ENCODE results near the gene HTRA3. TPM values are rescaled to one million over a fixed set of nuclear protein-coding genes. Genes with fewer than 3 reads are reported as not detected.

HTRA3 gene
- total RNA-seq, 1 experiment from 2014 or later, result 2.8 TPM

GRCh38 chr4:8295471-8295870, 25.9 kb downstream of the HTRA3 start:
- Histone ChIP-seq H3F3A (ENCODE audit: low read length, unreplicated experiment) (no peaks in the 10 kb centered on the region), H3K9ac (ENCODE audit: low read length) (no peak overlapping the region), H4K20me1 (ENCODE audit: low read length) (no peaks in the 10 kb centered on the region), H2AFZ (ENCODE audit: low read length) (no peak overlapping the region), H3K79me2 (ENCODE audit: low read length) (no peaks in the 10 kb centered on the region), H3K27me3 (ENCODE audit: low read length) (no peaks in the 10 kb centered on the region), H3K9me2 (replicated peaks; ENCODE audit: low read length) (no peaks in the 10 kb centered on the region), H3K36me3 (ENCODE audit: low read depth, low read length) (no peaks in the 10 kb centered on the region), H3K4me2 (ENCODE audit: low read length) (no peak overlapping the region), H3K4me3 (ENCODE audit: low read length) (no peak overlapping the region), H3K4me1 (ENCODE audit: insufficient read depth, low read length) (no peaks in the 10 kb centered on the region), H3K9me3 (ENCODE audit: low read length) (no peaks in the 10 kb centered on the region), H3K27ac (ENCODE audit: low read length) (no peak overlapping the region)
- ATAC-seq, result no peak
- DNase-seq, result no peak
- TF ChIP-seq EZH2 (IDR thresholded peaks at IDR 0.05; ENCODE audit: low read length, unreplicated experiment) (no peak), CTCF (conservative IDR thresholded peaks at IDR 0.05; ENCODE audit: low read depth, low read length) (no peak), EZH2phosphoT487 (IDR thresholded peaks at IDR 0.05; ENCODE audit: borderline replicate concordance, low read length) (no peak)
- no TSS peak for BruUV-seq (replicated peaks)
- intact Hi-C loops (cut with micrococcal nuclease), result no loop called here
- POLR2A ChIA-PET (ENCODE audit: unreplicated experiment), result no interaction called here
- CTCF ChIA-PET, result no interaction called here

GRCh38 chr4:8296491-8296890, 26.9 kb downstream of the HTRA3 start:
- H3F3A ChIP-seq (ENCODE audit: low read length, unreplicated experiment), result no peaks in the 10 kb centered on the region
- H3K4me3 ChIP-seq (ENCODE audit: low read length), result no peak overlapping the region
- no TSS peak for BruUV-seq (replicated peaks)
- DNase-seq (no peak), ATAC-seq (no peak)
- CTCF ChIA-PET, result no interaction called here
- no peaks in the 10 kb centered on the region for H3K36me3 ChIP-seq (ENCODE audit: low read depth, low read length)
- intact Hi-C loops (cut with micrococcal nuclease), result no loop called here
- H3K9ac ChIP-seq (ENCODE audit: low read length), result no peak overlapping the region
- H3K79me2 ChIP-seq (ENCODE audit: low read length), result no peaks in the 10 kb centered on the region
- no peaks in the 10 kb centered on the region for H3K9me2 ChIP-seq (replicated peaks; ENCODE audit: low read length)
- no peak overlapping the region for H3K27ac ChIP-seq (ENCODE audit: low read length)
- H3K4me1 ChIP-seq (ENCODE audit: insufficient read depth, low read length), result no peaks in the 10 kb centered on the region
- H4K20me1 ChIP-seq (ENCODE audit: low read length), result no peaks in the 10 kb centered on the region
- H3K27me3 ChIP-seq (ENCODE audit: low read length), result no peaks in the 10 kb centered on the region
- TF ChIP-seq EZH2 (IDR thresholded peaks at IDR 0.05; ENCODE audit: low read length, unreplicated experiment) (no peak), EZH2phosphoT487 (IDR thresholded peaks at IDR 0.05; ENCODE audit: borderline replicate concordance, low read length) (no peak), CTCF (conservative IDR thresholded peaks at IDR 0.05; ENCODE audit: low read depth, low read length) (no peak)
- no peaks in the 10 kb centered on the region for H3K9me3 ChIP-seq (ENCODE audit: low read length)
- POLR2A ChIA-PET (ENCODE audit: unreplicated experiment), result no interaction called here
- H3K4me2 ChIP-seq (ENCODE audit: low read length), result no peak overlapping the region
- no peak overlapping the region for H2AFZ ChIP-seq (ENCODE audit: low read length)

GRCh38 chr4:8297141-8297601, 27.6 kb downstream of the HTRA3 start:
- DNase-seq (no peak), ATAC-seq (no peak)
- ChIA-PET POLR2A (ENCODE audit: unreplicated experiment) (no interaction called here), CTCF (no interaction called here)
- H3K79me2 ChIP-seq (ENCODE audit: low read length), result no peaks in the 10 kb centered on the region
- H3K9me2 ChIP-seq (replicated peaks; ENCODE audit: low read length), result no peaks in the 10 kb centered on the region
- no peak overlapping the region for H2AFZ ChIP-seq (ENCODE audit: low read length)
- H3K9me3 ChIP-seq (ENCODE audit: low read length), result no peaks in the 10 kb centered on the region
- no peak overlapping the region for H3K27ac ChIP-seq (ENCODE audit: low read length)
- intact Hi-C loops (cut with micrococcal nuclease), result no loop called here
- no peak overlapping the region for H3K9ac ChIP-seq (ENCODE audit: low read length)
- H3K4me1 ChIP-seq (ENCODE audit: insufficient read depth, low read length), result no peaks in the 10 kb centered on the region
- no TSS peak for BruUV-seq (replicated peaks)
- H4K20me1 ChIP-seq (ENCODE audit: low read length), result no peaks in the 10 kb centered on the region
- H3K4me2 ChIP-seq (ENCODE audit: low read length), result no peak overlapping the region
- no peaks in the 10 kb centered on the region for H3F3A ChIP-seq (ENCODE audit: low read length, unreplicated experiment)
- H3K4me3 ChIP-seq (ENCODE audit: low read length), result no peak overlapping the region
- no peaks in the 10 kb centered on the region for H3K27me3 ChIP-seq (ENCODE audit: low read length)
- H3K36me3 ChIP-seq (ENCODE audit: low read depth, low read length), result no peaks in the 10 kb centered on the region
- no peak for TF ChIP-seq EZH2 (IDR thresholded peaks at IDR 0.05; ENCODE audit: low read length, unreplicated experiment)
- TF ChIP-seq CTCF (conservative IDR thresholded peaks at IDR 0.05; ENCODE audit: low read depth, low read length), result no peak
- no peak for TF ChIP-seq EZH2phosphoT487 (IDR thresholded peaks at IDR 0.05; ENCODE audit: borderline replicate concordance, low read length)
